ENCODE results near the gene SPSB3. TPM values are rescaled to one million over a fixed set of nuclear protein-coding genes. Genes with fewer than 3 reads are reported as not detected.
A peak's percentile ranks its signal among the peaks of the same experiment; 100 is the strongest.

The SPSB3 gene
- total and polyA plus RNA-seq, 9 of the 15 experiments (the other 6 are each of a cell fraction or from before 2014, with no cell fraction given) = 0.39 to 37.4 (median 7.1) TPM

GRCh38 chr16:1782408-1783264, at the start of gene SPSB3, which contains the start of gene NUBP2 (continued):
- TF ChIP-seq HMGN3 (IDR thresholded peaks at IDR 0.05; ENCODE audit: borderline replicate concordance, extremely low read depth, insufficient read length, low read depth, low read length) = no peak
- peak; percentile 59 to 62; a peak in 2 of 4 replicates for TF ChIP-seq SIN3A (IDR thresholded peaks at IDR 0.05; ENCODE audit: borderline replicate concordance in 2 of 2, control insufficient read depth in 1 of 2, low read depth in 2 of 2, low read length in 2 of 2)
- TF ChIP-seq ZNF707 (CRISPR knock-in tag; conservative IDR thresholded peaks at IDR 0.05) = no peak
- no peak for TF ChIP-seq LCOR (CRISPR knock-in tag; IDR thresholded peaks at IDR 0.05)
- no peak for TF ChIP-seq RBM15 (IDR thresholded peaks at IDR 0.05; ENCODE audit: insufficient read depth, low read length)
- TF ChIP-seq CXXC5 (CRISPR knock-in tag; IDR thresholded peaks at IDR 0.05) = peak; percentile 89
- peak; percentile 95 for TF ChIP-seq CEBPZ (IDR thresholded peaks at IDR 0.05; ENCODE audit: borderline replicate concordance, low read depth, low read length)
- no peak for TF ChIP-seq LARP7 (IDR thresholded peaks at IDR 0.05)
- no peak for TF ChIP-seq ATF6 (CRISPR knock-in tag; IDR thresholded peaks at IDR 0.05)
- TF ChIP-seq ADNP (tag; IDR thresholded peaks at IDR 0.05) = no peak
- TF ChIP-seq ZHX1 (conservative IDR thresholded peaks at IDR 0.05; ENCODE audit: low read length) = no peak
- no peak for TF ChIP-seq FOSL1 (tag; conservative IDR thresholded peaks at IDR 0.05)
- TF ChIP-seq SMARCA4 (IDR thresholded peaks at IDR 0.05) = no peak
- no peak for TF ChIP-seq THAP7 (CRISPR knock-in tag; IDR thresholded peaks at IDR 0.05)
- no peak for TF ChIP-seq ZNF124 (CRISPR knock-in tag; IDR thresholded peaks at IDR 0.05)
- no peak for TF ChIP-seq MEF2D (tag; conservative IDR thresholded peaks at IDR 0.05; ENCODE audit: low read depth)
- no peak for TF ChIP-seq XRCC3 (IDR thresholded peaks at IDR 0.05)
- no peak for TF ChIP-seq ZNF184 (CRISPR knock-in tag; IDR thresholded peaks at IDR 0.05)

Measured in K562 (cell line).